GM23338 (cell line): ENCODE measurements around the gene EFCAB10.

Experiments
- CTCF ChIP-seq, 2 experiments: fragments of 200-600 bp in 1 of 2; sonication (generic) in 1 of 2; conservative IDR thresholded peaks; 2 replicates each; pipeline versions ENCODE4 v1.5.1 to v1.6.1; 2016 to 2017; ENCODE audit warnings: antibody characterized with exemption in 2 of 2, low read depth in 2 of 2, mild to moderate bottlenecking in 2 of 2, moderate library complexity in 1 of 2
- ETS1 ChIP-seq: IDR thresholded peaks from 2 replicates; pipeline ENCODE4 v1.6.1; 2016; ENCODE audit warnings: antibody characterized with exemption
- EZH2 ChIP-seq: fragments of 200-600 bp; sonication (generic); IDR thresholded peaks from one replicate; pipeline ENCODE4 v1.8.0; 2017; ENCODE audit warnings: antibody characterized with exemption, mild to moderate bottlenecking, low read depth; ENCODE audit not compliant: unreplicated experiment
- EZH2phosphoT487 ChIP-seq: fragments of 200-600 bp; sonication (generic); IDR thresholded peaks from one replicate; pipeline ENCODE4 v1.8.1; 2018; ENCODE audit warnings: antibody characterized with exemption; ENCODE audit not compliant: unreplicated experiment
- JUNB ChIP-seq: IDR thresholded peaks from one replicate; pipeline ENCODE4 v1.6.1; 2016; ENCODE audit warnings: antibody characterized with exemption; ENCODE audit not compliant: unreplicated experiment
- NANOG ChIP-seq: IDR thresholded peaks from 2 replicates; pipeline ENCODE4 v1.6.1; 2016; ENCODE audit warnings: antibody characterized with exemption, borderline replicate concordance
- POLR2AphosphoS5 ChIP-seq: IDR thresholded peaks from 2 replicates; pipeline ENCODE4 v1.6.1; 2016; ENCODE audit warnings: antibody characterized with exemption, low read depth
- REST ChIP-seq: IDR thresholded peaks from one replicate; pipeline ENCODE4 v1.6.1; 2018; ENCODE audit warnings: antibody characterized with exemption; ENCODE audit not compliant: unreplicated experiment
- STAT1 ChIP-seq: IDR thresholded peaks from one replicate; pipeline ENCODE4 v1.6.1; 2016; ENCODE audit warnings: antibody characterized with exemption; ENCODE audit not compliant: unreplicated experiment
- ZNF114 ChIP-seq: fragments of 250-450 bp; sonication (Bioruptor Pico); IDR thresholded peaks from 2 replicates; pipeline ENCODE4 v1.5.0; 2020; ENCODE audit warnings: mild to moderate bottlenecking, moderate library complexity

- TF ChIP-seq CTCF (conservative IDR thresholded peaks at IDR 0.05; ENCODE audit: low read depth in 2 of 2) (no peak), EZH2 (no peak), POLR2AphosphoS5 (no peak), JUNB (no peak), EZH2phosphoT487 (no peak), NANOG (no peak), REST (no peak), ZNF114 (CRISPR knock-in tag) (no peak), STAT1 (no peak), ETS1 (no peak)
Observed at GRCh38 chr7:105538339-105538738, 43.0 kb downstream of the EFCAB10 start.
